NCI-H82 treated with DMSO at 0.1 percent for 48 hours (cell line): ENCODE measurements around the gene PCBP4.
A peak's percentile ranks its signal among the peaks of the same experiment; 100 is the strongest.
"Not testable (repeated sequence)": the region's sequence is repeated elsewhere in the genome, so short reads cannot be mapped to it uniquely, and the experiment has no call there.

Source experiments
- DNase-seq: peaks from one replicate; lab custom pipeline; 2025; ENCODE audit not compliant: unreplicated experiment; lab: John Stamatoyannopoulos, UW

Gene PCBP4

DNA sequence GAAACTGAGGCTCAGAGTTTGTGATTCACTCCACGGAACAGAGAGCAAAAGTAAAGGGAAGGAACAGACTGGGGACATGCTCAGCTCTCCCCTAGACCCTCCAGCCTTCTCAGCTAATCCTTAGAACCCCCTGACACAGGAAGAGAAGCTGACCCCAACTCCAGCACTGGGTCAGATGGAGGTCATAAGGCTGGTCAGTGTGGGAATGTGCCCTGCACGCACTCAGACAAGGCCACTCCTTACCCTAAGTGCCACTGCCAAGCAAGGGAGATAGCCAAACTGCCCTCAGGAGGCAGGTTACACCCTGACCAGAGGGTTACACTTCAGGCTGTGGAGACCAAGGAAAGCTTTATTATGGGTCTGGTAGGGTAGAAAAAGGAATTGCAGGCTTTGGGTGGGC, 27.3 kb upstream of the PCBP4 start:
- DNase-seq = no peak

DNA sequence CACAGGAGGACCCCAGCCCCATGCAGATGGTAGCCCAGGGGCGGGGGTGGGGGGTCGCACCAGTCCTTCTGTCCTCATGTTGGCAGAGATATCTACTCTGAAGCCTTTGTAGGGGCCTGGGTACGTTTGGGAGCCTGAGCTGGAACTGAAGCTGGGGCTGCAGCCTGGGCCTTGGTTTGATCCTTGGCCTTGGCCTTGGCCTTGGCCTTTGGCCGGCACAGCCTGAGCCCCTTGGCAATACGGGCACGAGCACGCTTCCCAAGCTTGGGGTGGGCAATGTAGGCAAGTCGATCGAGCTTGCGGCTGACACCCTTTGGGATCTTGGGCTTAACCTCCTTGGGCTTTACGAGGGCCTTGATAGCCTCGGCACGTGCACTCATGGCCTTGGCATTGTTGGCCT, 26.4 kb upstream of the PCBP4 start:
- DNase-seq = not testable (repeated sequence)

DNA sequence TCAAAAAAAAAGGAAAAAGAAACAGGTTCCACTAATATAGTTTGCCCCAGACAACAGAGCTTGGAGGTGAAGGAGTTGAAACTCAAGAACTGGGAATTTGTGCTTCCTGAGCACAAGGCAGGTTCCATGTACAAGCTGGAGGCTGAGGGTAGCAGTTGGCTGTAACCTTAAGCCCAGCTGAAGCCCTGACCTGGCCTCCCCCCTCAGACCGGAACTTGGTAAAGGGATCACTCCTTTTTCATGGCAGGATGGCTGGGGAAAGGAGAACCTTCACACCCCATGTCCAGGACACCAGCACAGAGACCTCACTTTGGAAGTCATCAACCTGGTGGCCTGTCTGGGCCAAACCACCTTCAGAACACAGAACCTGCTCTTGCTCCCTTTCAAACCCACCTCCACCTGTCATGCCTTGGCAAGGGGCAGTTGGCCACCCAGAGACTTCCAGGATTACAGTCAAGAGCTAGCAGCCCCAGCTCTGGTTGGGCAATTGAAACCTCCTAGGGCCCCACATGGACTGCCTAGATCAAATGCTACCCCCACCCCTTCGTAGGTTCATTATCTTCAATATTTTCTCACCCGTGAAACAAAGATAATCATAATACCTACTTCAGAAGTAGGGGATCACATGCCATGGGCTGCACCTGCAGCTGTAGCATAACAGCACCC, 24.9 kb upstream of the PCBP4 start:
- no peak for DNase-seq

GRCh38 chr3:51990501-51990971, 23.3 kb upstream of the PCBP4 start:
- not testable (repeated sequence) for DNase-seq

GRCh38 chr3:51988286-51989146, 21.3 kb upstream of the PCBP4 start:
- no peak for DNase-seq

- DNase-seq = no peak
These were observed 20.3 kb upstream of the PCBP4 start for GRCh38 chr3:51987568-51987967.

- no peak for DNase-seq
These were observed 19.0 kb upstream of the PCBP4 start for GRCh38 chr3:51986010-51986947.

- DNase-seq = no peak
These were observed 17.8 kb upstream of the PCBP4 start for GRCh38 chr3:51985063-51985462.

GRCh38 chr3:51984269-51984647, 17.0 kb upstream of the PCBP4 start:
- no peak for DNase-seq

DNA sequence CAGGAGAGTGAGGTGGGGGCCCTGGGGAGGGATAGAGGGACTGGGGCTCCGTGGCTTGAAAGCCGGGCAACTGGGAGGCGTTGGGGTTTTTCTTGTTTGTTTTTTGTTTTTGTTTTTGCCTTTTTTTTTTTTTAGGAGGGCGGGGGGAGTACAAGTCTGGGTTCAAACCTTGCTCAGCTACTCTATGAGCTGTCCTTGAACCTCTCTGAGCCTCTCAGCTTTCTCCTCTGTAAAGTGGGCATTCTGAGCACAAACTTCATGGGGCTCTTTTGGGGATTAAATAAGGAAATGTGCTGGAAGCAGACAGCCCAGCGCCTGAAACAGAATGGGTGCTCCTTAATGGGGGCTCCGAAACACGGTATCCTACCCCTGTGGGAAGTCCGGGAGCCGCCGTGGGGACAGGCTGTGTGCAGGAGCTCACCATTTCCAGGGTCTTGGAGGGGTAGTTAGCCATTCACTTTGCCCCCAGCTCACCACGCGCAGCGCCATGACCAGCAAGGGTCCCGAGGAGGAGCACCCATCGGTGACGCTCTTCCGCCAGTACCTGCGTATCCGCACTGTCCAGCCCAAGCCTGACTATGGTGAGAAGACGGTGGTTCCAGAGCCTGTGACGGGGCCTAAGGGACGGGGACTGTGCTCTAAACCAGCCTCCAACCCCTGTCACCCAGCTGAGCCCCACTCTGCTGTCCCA, 16.5 kb upstream of the PCBP4 start:
- no peak for DNase-seq

GRCh38 chr3:51982838-51983577, 15.8 kb upstream of the PCBP4 start, which contains the start of gene ACY1:
Gene ACY1, plus strand, starts transcription at chr3:51983535. Its CDS starts 530 bp downstream, at chr3:51984065.
- peak; percentile 42 for DNase-seq

- no peak for DNase-seq
These were observed 15.1 kb upstream of the PCBP4 start for GRCh38 chr3:51982352-51982837.

GRCh38 chr3:51980253-51980652, 13.0 kb upstream of the PCBP4 start:
- DNase-seq = no peak

DNA sequence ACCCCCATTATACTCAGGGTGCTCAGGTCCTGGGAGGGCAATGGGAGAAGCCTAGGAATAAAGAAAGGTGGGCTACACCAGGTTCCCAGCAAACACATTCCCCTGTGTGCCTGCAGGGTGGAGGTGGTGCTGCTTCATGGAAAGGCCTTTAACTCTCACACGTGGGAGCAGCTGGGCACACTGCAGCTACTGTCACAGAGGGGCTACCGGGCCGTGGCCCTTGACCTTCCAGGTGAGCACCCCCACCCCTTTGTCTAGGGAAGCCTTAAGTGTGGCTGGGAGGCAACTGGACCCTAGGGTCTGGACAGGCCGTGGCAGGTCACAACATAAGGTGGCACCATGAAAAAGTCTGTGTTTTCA, 10.9 kb upstream of the PCBP4 start:
- DNase-seq = no peak

DNA sequence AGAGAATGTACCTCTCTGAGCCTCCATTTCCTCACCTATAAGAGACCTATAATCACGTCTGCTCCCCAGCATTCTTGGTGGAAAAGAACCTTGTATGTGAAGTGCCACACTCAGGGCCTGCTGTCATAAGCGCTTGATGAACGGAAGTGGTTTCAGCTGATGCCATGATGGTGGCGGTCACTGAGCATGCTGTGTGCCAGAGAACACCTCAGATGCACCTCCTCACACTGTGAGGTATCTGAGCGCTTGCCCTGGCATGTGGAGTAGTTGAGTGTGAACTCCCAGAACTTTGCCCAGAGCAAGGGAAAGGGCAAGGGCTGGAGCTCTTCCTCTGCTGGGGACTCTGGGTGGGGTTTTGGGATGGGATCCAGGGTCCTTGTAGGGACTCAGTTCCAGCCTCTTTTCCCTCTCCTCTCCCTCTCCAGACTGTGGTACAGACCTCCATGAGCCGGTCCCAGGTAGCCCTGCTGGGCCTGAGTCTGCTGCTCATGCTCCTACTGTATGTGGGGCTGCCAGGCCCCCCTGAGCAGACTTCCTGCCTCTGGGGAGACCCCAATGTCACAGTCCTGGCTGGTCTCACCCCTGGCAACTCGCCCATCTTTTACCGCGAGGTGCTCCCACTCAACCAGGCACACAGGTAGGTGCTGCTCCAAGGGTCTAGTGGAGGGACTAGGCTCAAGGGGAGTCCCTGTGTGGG, 10.3 kb upstream of the PCBP4 start:
- DNase-seq = no peak

DNA sequence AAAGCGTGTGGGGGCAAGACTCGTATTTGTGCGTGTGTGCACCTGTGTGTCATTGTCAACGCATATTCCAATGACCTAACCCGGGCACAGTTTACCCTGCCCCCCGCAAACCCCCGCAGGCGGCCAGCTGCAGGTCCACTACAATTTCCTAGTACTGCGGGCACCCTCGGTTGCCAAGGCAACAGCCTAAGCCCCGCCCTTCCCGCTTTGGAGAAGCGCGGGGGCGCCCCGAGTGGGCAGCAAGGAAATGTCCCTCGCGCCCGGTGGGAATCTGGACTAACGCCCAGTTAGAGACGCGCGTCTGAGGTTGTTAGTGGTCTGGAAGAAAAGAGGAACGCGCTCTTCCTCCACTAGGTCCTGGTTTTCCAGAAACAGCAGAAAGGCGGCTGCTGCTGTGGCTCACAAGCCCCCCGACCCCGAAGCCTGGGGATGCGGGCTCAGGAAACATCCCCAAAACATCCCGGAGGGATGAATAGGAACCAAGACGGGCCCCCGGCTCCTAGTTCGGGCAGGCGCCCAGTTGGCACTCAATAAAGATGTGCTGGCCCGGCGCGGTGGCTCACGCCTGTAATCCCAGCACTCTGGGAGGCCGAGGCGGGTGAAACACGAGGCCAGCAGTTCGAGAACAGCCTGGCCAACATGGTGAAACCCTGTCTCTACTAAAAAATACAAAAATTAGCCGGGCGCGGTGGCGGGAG, 8.7 kb upstream of the PCBP4 start:
- peak; percentile 15 for DNase-seq

DNA sequence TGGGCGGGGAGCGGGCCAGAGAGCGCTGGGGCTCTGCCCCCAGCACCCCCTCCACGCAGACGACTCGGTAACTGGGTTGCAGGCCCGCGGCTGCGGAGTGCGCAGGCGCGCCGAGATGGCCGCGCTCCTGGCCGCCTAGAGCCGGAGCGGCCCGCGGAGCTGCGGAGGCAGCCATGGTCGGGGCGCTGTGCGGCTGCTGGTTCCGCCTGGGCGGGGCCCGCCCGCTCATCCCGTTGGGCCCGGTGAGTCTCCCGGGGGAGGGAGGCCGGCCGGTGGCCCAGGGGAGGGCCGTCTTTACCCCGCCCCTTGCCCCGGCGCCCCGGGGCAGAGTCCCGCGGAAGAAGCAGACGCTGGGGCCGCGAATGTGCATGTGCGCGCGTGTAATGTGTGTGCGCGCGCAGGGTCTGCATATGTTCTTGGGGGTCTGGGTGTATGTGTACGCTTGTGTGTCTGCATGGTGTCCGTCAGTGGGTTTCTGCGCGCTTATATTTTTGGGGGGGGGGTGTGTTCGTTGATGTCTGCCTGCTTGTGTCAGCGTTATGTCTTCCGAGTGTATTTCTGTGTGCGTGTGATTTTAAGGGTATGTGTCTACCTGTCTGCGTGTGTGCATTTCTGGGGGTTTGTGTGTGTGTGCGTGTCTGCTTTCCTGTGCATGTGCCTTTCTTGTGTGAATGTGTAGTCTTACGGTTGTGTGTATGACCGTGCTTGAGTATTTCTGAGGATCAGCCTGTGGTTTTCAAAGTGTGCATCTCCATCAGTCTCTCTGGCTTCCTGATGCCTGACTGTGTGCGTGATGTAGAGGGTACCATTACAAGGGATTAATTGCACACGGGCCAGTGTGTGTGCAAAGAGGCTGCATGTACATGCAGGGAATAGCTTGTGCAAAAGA, 8.0 kb upstream of the PCBP4 start, which contains the start of gene ABHD14A:
Gene ABHD14A, plus strand, starts transcription at position 102 of the 889 bp plus-strand sequence. Its CDS starts 72 bp downstream, at position 174.
- no peak for DNase-seq
